Measurements from ENCODE around the gene NCOA4.

DNA sequence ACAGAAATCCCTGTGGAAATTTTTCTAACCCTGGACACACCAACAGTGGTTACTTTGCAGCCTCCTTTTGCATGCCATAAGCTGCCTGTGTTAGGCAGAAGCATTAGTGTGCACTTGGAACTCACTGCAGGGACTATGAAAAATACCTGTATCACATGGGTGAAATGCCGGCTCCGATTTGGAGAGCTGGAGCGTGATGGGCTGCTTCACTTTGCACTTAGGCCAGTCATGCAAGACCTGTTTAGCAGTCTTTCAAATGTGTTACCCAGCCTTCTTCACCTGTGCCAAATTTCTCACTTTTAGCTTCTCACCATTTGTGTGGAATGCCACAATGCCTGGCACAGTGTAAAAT, 11.3 kb downstream of the NCOA4 start:
- no peak for TF ChIP-seq BHLHE40 (IDR thresholded peaks at IDR 0.05; ENCODE audit: low read depth, low read length)
- TF ChIP-seq MXI1 (IDR thresholded peaks at IDR 0.05; ENCODE audit: borderline replicate concordance, low read depth, low read length) = no peak
- TF ChIP-seq, protein P1, sequence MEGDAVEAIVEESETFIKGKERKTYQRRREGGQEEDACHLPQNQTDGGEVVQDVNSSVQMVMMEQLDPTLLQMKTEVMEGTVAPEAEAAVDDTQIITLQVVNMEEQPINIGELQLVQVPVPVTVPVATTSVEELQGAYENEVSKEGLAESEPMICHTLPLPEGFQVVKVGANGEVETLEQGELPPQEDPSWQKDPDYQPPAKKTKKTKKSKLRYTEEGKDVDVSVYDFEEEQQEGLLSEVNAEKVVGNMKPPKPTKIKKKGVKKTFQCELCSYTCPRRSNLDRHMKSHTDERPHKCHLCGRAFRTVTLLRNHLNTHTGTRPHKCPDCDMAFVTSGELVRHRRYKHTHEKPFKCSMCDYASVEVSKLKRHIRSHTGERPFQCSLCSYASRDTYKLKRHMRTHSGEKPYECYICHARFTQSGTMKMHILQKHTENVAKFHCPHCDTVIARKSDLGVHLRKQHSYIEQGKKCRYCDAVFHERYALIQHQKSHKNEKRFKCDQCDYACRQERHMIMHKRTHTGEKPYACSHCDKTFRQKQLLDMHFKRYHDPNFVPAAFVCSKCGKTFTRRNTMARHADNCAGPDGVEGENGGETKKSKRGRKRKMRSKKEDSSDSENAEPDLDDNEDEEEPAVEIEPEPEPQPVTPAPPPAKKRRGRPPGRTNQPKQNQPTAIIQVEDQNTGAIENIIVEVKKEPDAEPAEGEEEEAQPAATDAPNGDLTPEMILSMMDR (conservative IDR thresholded peaks at IDR 0.05; ENCODE audit: low read depth, low read length) = no peak
- TF ChIP-seq CEBPB (IDR thresholded peaks at IDR 0.05; ENCODE audit: low read depth, low read length) = no peak
- no peak for TF ChIP-seq RAD21 (IDR thresholded peaks at IDR 0.05; ENCODE audit: low read length)
- TF ChIP-seq SMC3 (IDR thresholded peaks at IDR 0.05; ENCODE audit: low read depth, low read length) = no peak
- no peak for TF ChIP-seq FOS (IDR thresholded peaks at IDR 0.05; ENCODE audit: low read depth, low read length)

All from IMR-90 (cell line).